ENCODE measurements around the gene ELOVL4.

GRCh38 chr6:79869600-79870084, 77.7 kb downstream of the ELOVL4 start:
- TF ChIP-seq POLR2A (IDR thresholded peaks at IDR 0.05), result no peak
- peak; percentile 51 to 82 (median 78) for TF ChIP-seq CTCF (IDR thresholded peaks at IDR 0.05)
- no peak for TF ChIP-seq POLR2AphosphoS5 (IDR thresholded peaks at IDR 0.05)
